SHP77 treated with DMSO at 0.1 percent for 48 hours (cell line): ENCODE measurements around the gene LCAT.
A peak's percentile ranks its signal among the peaks of the same experiment; 100 is the strongest.
"Not testable (repeated sequence)": the region's sequence is repeated elsewhere in the genome, so short reads cannot be mapped to it uniquely, and the experiment has no call there.

ENCODE experiments used
- DNase-seq: peaks from one replicate; lab custom pipeline; 2025; lab: John Stamatoyannopoulos, UW

Gene LCAT

GRCh38 chr16:67946966-67947558, 3.1 kb upstream of the LCAT start:
- no peak for DNase-seq

- no peak for DNase-seq
These were observed 2.2 kb upstream of the LCAT start for GRCh38 chr16:67946128-67946569.

- DNase-seq: no peak
These were observed 1.5 kb upstream of the LCAT start for GRCh38 chr16:67945392-67945933.

- DNase-seq: no peak
These were observed 921 bp upstream of the LCAT start for GRCh38 chr16:67944690-67945391.

- no peak for DNase-seq
These were observed 683 bp downstream of the LCAT start for GRCh38 chr16:67943256-67943618.

GRCh38 chr16:67942510-67943255, 1.2 kb downstream of the LCAT start:
- no peak for DNase-seq

- DNase-seq: no peak
These were observed 1.8 kb downstream of the LCAT start for GRCh38 chr16:67942200-67942509.

GRCh38 chr16:67941469-67942199, 2.3 kb downstream of the LCAT start:
- DNase-seq: no peak

- no peak for DNase-seq
These were observed 3.4 kb downstream of the LCAT start for GRCh38 chr16:67940446-67941089.

- DNase-seq: no peak
These were observed 4.1 kb downstream of the LCAT start for GRCh38 chr16:67939507-67940445.

GRCh38 chr16:67937713-67938112, 6.2 kb downstream of the LCAT start:
- not testable (repeated sequence) for DNase-seq

GRCh38 chr16:67936880-67937605, 6.9 kb downstream of the LCAT start:
- no peak for DNase-seq

GRCh38 chr16:67936124-67936879, 7.6 kb downstream of the LCAT start, which contains the start of gene PSMB10:
Gene PSMB10 (minus strand): TSS chr16:67936850. CDS start chr16:67936749, 101 bp downstream.
- no peak for DNase-seq

- peak; percentile 91 for DNase-seq
These were observed 8.4 kb downstream of the LCAT start for GRCh38 chr16:67935402-67936123.

- DNase-seq: no peak
These were observed 8.9 kb downstream of the LCAT start for GRCh38 chr16:67935101-67935401.

GRCh38 chr16:67934306-67935100, 9.4 kb downstream of the LCAT start:
- no peak for DNase-seq

- no peak for DNase-seq
These were observed 10.1 kb downstream of the LCAT start for GRCh38 chr16:67933805-67934204.

GRCh38 chr16:67932462-67932840, 11.5 kb downstream of the LCAT start:
- DNase-seq: no peak
